GM18868 (cell line): Measurements from ENCODE around the gene DNAJC30.

Experiments used
- ATAC-seq: cut with Tn5 transposase; IDR thresholded peaks from one replicate; pipeline ENCODE4 v1.9.1; 2021; ENCODE audit warnings: mild to moderate bottlenecking, moderate library complexity; ENCODE audit not compliant: unreplicated experiment

Gene DNAJC30

DNA sequence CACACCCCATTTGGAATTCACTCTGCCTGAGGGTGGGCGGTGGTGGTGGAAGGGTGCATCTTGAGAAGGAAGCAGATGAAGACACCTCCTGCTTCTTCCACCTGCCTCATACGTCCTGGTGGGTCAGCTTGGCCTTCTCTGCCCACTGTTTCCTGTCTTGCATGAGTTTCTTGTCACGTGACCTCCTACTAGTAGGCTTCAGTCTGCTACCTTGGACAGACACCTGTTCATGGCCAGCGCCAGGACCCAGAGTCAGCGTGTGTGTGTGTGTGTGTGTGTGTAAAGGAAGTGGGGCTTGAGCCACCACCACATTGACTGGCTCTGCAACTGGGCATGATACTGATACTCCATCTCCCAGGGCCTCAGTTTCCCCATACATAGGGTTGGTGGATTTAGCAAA, 32.7 kb downstream of the DNAJC30 start:
- no peak for ATAC-seq

DNA sequence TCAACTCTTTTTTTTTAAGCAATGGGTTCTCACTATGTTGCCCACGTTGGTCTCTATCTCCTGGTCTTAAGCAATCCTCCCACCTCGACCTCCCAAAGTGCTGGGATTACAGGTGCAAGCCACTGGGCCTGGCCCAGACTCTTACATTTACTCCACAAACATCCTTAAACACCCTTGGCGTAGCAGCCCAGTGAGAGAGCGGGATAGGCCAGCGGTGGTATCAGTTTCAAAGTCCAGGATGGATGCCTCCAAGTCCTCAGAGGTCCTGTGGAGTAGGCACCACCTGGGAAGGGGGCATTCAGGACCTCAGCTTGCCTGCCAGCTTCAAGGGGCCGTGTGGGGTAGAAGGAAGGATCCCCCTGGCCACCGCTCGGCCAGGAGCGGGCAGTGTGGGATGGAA, 33.7 kb downstream of the DNAJC30 start:
- no peak for ATAC-seq

DNA sequence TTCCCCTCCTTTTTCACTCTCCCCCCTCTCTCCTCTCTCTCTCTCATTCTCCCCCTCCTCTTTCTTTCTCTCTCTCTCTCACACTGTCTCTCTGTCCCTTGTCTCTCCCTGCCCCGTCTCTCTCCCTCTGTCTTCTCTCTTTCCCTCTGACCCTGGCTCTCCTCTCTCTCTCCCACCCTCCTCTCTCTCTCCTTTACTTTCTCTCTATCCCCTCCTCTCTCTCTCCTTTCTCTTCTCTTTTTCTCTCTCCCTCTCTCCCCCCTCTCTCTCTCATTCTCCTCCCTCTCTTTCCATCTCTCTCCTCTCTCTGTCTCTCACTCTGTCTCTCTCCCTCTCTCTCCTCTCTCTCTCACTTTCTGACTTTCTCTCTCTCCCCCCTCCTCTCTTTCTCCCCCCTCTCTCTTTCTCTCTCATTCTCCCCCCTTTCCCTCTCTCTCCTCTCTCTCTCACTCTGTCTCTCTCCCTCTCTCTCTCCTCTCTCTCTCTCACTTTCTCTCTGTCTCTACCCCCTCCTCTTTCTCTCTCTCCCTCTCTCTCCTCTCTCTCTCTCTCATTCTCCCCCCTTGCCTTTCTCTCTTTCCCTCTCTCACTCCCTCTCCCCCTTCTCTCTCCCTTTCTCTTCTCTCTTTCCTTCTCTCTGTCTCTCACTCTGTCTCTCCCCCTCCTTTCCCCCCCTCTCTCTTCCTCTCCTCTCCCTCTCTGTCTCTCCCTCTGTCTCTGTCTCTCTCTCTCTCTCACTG, 34.5 kb downstream of the DNAJC30 start:
- no peak for ATAC-seq

DNA sequence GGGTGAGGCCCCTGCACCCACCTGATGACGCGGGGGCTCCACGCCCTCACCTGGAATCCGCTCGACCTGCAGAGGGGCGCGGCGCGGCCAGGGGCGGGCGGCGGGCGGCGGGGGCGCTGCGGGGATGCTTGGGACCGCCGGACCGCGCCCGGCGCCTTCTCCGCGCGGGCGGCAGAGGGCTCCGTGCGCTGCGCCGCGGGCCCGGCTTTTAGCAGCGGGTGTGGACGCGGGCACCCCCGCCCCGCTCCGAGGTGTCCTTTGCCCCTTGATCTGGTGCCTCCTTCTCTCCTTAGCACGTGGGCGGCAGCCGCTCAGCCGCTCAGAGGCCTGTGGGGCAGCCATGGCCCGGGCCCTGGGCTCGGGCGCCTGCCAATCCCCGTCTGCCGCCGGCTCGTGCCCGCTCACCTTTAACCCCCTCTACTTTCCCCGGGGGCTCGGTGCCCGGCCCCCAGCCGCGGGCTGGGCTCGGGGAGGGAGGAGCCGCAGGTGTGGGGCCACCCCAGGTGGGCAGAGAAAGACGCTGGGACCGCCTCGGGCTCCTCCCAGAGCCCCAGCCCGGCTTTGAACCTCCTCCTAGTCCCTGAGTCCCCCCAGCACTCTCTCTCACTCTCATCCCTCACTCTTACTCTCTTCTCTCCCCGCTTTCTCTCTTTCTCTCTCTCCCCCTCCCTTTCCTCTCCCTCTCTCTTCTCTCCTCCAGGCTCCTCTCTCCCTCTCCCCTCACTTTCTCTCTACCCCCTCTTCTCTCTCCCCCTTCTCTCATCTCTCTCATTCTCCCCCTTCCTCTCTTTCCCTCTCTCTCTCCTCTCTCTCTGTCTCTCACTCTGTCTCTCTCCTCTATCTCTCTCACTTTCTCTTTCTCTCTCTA, 35.3 kb downstream of the DNAJC30 start:
- ATAC-seq, result no peak

DNA sequence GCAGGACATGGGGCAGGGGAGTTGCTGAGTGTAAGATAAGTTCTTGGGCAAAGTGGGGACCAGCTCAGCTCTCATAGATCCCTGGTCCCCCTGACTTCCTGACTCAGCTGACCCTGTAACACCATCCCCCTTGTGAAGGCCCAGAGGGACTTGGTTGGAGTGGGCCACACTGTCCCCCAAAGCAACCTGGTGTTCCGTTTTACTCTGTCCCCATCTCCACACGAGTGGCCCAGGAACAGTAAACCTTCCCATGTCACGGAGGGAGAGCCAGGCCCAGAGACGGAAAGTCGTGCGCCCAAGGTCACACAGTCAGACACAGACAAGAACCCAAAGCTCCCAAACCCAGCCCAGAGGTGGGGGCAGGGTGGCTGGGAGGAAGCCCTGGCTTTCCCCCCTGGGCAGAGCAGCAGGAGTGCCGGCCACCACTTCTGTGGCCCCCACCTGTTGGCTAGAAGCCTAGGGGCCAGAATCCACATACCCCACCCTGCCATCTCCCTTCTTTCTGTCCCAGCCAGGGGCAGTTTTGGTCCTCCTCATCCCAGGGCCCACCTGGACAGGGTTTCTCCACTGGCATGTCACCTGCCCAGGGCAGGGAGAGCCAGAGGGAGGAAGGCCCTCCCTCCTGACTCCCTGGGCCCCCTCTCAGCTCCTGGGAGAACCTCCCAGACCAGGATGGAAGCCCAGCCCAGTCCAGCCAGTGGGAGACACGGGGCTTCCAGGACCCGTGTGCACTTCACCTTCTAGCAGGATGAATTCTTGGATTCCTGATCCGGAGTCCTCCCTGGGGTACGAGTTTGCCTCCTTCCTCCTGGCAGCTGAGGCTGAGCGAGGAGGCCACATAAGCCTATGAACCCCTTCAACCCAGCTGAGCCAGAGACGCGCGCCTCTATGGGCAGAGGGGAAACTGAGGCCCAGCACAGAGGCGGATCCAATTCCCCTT, 36.2 kb downstream of the DNAJC30 start:
- ATAC-seq, result no peak

DNA sequence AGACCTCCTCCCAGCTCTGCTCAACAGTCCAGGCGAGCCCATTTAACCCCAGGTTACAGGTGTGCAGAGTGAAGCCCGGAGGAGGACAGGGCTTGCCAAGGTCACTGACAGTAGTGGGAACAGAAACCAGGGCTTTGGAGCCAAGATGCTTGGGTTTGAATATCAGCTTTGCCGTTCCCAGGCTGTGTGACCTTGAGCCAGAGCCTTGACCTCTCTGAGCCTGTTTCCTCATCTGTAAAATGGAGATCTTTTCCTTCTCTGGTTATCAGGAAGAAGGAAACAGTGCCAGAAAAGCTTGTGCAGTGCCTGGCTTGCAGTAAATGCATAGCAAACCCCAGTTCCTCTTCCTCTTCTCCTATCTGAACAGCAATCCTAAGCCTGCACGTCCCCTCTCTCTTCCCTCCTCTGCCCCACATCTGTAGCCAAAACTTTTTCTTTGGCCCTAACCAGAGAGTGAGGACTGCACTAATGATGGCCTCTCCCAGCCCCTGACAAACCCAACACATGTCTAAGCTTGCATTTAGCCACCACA, 37.5 kb downstream of the DNAJC30 start:
- no peak for ATAC-seq

DNA sequence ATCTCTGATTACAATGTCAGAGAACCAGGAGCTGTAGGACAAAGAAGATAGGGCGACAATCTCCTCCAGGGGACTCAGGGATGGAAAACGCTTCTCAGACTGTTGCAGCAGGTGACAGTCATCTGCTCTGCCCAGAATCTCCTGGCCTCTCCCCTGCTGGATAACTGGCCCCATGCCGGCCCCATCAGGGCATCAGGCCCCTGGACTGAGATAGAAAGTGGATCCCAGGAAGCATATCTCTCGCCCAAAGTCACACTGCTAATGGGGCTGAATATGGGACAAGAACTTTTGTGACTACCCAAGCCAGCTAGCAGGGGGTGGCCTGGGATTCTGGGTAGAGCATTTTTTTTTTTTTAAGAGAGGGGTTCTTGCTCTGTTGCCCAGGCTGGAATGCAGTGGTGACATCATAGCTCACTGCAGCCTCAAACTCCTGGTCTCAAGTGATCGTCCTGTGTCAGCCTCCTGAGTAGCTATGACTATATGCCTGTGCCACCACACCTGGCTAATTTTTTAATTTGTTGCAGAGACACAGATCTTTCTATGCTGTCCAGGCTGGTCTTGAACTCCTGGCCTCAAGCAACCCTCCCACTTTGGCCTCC, 38.5 kb downstream of the DNAJC30 start:
- no peak for ATAC-seq

DNA sequence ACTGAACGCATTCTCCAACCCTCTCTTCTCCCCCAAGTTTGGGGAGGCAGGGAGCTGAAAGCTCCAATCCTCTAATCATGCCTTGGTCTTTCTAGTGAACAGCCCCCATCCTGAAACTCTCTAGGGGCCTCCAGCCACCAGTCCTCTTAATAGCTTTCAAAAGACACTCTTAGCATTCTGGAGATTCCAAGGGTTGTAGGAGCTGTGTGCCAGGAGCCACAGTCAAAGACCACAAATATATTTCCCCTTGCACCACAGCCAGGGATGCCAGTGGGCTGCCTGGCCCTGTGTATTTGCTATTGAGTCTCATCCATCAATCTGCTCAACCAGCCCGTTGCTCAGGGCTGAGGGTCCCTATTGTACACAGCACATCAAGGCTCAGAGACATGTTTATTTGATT, 40.4 kb downstream of the DNAJC30 start:
- ATAC-seq, result no peak

DNA sequence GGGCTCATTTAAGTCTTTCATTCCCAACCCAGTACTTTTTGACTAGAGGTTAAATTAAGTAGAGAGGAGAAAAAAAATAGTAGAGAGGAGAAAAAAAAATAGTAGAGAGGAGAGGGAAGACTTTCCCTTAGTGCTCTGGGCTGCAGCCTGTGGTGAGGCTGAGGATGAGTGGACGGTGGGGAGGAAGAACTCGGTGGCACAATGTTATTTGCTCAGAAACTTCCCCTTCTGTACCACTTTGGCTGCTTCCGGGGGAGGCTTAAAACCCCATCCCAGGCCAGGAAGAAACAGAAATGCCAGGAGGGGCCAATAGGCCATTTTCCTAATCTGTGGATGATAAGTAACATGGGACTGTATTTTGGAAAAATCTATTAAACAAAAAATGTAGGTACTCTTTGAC, 44.3 kb downstream of the DNAJC30 start:
- ATAC-seq, result no peak

DNA sequence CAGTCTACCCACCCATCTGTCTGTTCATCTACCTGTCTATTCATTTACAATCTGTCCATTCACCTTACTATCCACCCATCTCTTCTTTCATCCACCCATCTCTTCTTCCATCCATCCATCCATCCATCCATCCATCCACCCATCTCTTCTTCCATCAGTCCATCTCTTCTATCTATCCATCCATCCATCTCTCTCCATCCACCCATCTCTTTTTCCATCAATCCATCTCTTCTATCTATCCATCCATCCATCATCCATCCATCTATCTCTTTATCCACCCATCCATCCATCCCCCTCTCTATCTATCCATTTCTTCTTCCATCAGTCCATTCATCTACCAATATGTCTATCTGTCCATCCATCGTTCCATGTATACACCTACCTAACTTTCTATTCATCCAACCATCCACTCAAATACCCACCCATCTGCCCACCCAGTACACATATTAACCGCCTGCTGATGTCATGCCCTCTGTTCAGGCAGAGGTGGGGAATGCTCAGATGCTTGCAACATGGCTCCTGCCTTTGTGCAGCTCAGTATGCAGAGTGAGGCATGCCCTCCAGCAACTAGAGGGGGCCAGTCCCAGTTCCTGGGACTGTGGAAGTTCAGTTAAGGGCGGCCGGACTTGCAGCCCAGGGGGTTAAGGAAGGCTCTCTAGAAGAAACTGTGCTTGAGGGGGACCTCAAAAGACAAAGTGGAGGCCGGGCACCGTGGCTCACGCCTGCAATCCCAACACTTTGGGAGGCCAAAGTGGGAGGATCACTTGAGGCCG, 47.6 kb downstream of the DNAJC30 start:
- ATAC-seq, result no peak

DNA sequence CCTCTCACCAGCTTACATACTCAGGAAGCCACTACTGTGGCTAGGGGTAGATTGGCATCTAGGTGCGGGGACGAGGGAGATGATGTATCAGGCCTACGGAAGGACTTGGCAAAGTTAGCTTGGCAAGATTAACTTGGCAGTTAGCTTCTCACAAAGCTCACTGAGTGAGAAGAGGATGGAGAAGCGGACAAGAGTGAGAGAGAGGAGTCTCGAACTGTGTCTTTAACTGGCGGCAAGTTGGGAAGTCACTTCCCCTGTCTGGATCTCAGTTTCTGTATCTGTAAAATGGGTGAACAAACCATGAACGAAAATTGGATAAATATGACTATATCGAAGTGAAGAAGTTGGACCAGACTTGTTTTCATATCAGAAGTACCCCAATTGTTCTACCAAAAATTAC, 49.4 kb downstream of the DNAJC30 start:
- no peak for ATAC-seq

DNA sequence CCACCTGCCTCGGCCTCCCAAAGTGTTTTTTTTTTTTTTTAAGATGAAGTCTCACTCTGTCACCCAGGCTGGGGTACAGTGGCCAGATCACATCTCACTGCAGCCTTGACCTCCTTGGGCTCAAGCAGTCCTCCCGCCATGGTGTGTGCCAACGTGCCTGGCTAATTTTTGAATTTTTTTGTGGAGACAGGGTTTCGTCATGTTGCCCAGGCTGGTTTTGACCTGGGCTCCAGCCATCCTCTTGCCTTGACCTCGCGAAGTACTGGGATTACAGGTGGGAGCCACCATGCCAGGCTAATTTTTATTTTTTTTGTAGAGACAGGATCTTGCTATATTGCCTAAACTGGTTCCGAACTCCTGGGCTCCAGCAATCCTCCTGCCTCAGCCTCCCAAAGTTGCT, 49.9 kb downstream of the DNAJC30 start:
- no peak for ATAC-seq

DNA sequence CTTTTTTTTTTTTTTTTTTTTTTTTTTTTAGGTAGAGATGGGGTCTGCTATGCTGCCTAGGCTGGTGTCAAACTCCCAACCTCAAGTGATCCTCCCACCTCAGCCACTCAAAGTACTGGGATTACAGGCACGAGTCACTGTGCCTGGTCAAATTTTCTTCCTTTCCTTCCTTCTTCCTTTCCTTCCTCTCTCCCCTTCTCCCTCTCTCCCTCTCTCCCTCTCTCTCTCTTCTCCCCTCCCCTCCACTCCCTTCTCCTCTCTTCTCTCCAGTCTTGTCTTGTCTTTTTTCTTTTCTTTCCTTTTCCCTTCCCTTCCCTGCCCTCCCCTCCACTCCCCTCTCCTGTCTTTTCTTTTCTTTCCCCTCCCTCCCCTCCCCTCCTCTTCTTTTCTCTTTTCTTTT, 51.7 kb downstream of the DNAJC30 start:
- no peak for ATAC-seq
